Left ventricle myocardium inferior (tissue), 1 donor: Measurements from ENCODE around the gene MALRD1. TPM values are rescaled to one million over a fixed set of nuclear protein-coding genes. Genes with fewer than 3 reads are reported as not detected.
"Not testable (repeated sequence)": the region's sequence is repeated elsewhere in the genome, so short reads cannot be mapped to it uniquely, and the experiment has no call there.

Experiments used
- DNase-seq: peaks from one replicate; pipeline ENCODE4 v3.0.0-alpha.2; 2020
- H3K27ac ChIP-seq: fragments of 200-600 bp; replicated peaks from 2 replicates; pipeline ENCODE4 v1.8.0; 2021
- H3K27me3 ChIP-seq: fragments of 200-600 bp; 2 replicates; pipeline ENCODE4 v1.8.0; 2021; ENCODE audit warnings: low read depth
- H3K36me3 ChIP-seq: fragments of 200-600 bp; 2 replicates; pipeline ENCODE4 v1.8.0; 2021
- H3K4me1 ChIP-seq: fragments of 200-600 bp; 2 replicates; pipeline ENCODE4 v1.8.0; 2021
- H3K4me3 ChIP-seq: fragments of 200-600 bp; 2 replicates; pipeline ENCODE4 v1.8.0; 2021; ENCODE audit warnings: mild to moderate bottlenecking, moderate library complexity
- H3K9me3 ChIP-seq: fragments of 200-600 bp; replicated peaks from 2 replicates; pipeline ENCODE4 v1.8.0; 2021
- intact Hi-C: fragments of 100-400 bp; cut with micrococcal nuclease; formaldehyde crosslinking; loops from one replicate; pipeline ENCODE4 v1.11.0; 2022
- total RNA-seq: library from RNA; stranded (reverse); fragmentation: NEBNext Ultra II Directional; extraction: Animal tissue kit (Norgen Biotek cat#: 25700); gene quantifications from one replicate; pipeline ENCODE4 v1.2.1, GENCODE V29; 2021
- TF ChIP-seq, protein P1 (sequence below): fragments of 200-600 bp; IDR thresholded peaks from 2 replicates; pipeline ENCODE4 v1.8.0; 2021; ENCODE audit warnings: antibody characterized with exemption, mild to moderate bottlenecking, borderline replicate concordance
- donor health status: DM: no; HTN: yes; CAD: no; lungs with severe emphysema.

Gene MALRD1
- total RNA-seq, 1 donor from 2014 or later: 0.47 TPM

DNA sequence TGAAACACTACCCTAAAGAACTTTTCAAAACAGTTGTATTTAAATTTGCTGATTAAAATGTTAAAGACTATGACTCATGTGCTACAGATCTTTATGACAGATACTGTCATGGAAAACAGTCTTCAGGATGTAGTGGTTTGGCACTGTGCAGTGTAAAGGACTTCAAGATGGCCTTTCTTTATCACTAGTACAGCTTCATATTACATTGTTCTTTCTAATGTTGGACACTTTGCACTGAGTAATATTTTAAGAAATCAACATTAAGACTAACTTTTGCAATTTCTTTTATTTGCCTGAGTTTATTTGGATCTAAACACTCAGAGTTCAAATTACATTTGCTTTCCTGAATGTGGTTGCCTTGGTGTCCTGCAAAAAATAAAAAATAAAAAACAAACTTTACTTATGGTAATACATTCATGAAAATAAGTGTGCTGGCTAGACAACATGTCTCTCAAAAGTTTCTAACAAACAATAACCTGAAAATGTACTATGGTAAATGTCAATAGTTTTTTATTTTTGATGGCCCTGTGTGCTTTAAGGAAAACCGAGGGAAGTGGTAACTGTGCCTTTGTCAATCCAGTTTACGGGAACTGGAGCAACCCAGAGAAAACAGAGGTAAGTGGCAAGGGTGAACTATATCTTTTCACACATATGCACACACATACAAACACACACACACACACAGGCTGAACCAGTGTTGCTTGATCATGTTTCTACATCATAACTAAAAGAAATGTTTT is 681.7 kb downstream of the MALRD1 start:
- Histone ChIP-seq H3K36me3 (no peaks in the 10 kb centered on the region), H3K9me3 (peaks cover 8% of the 10 kb centered on the region), H3K4me3 (no peak overlapping the region), H3K27me3 (no peaks in the 10 kb centered on the region), H3K4me1 (no peaks in the 10 kb centered on the region), H3K27ac (no peak overlapping the region)
- intact Hi-C loops: no loop called here
- DNase-seq: no peak
- TF ChIP-seq, protein P1, sequence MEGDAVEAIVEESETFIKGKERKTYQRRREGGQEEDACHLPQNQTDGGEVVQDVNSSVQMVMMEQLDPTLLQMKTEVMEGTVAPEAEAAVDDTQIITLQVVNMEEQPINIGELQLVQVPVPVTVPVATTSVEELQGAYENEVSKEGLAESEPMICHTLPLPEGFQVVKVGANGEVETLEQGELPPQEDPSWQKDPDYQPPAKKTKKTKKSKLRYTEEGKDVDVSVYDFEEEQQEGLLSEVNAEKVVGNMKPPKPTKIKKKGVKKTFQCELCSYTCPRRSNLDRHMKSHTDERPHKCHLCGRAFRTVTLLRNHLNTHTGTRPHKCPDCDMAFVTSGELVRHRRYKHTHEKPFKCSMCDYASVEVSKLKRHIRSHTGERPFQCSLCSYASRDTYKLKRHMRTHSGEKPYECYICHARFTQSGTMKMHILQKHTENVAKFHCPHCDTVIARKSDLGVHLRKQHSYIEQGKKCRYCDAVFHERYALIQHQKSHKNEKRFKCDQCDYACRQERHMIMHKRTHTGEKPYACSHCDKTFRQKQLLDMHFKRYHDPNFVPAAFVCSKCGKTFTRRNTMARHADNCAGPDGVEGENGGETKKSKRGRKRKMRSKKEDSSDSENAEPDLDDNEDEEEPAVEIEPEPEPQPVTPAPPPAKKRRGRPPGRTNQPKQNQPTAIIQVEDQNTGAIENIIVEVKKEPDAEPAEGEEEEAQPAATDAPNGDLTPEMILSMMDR: no peak

DNA sequence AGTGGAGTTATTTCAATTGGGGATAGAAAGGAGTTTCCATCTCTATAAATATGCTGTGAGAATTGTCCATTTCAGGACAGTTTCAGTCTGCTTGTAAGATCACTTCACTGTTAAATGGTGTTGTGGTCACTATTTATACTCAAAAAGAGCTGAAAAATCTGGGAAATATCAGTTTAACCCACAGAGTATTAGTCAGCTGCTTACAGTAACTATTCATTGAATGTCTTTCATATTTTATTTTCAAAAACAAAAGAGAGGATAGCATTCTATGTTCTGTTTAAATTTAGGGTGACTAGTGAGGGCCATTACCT is 682.3 kb downstream of the MALRD1 start:
- TF ChIP-seq, protein P1: no peak
- DNase-seq: no peak
- intact Hi-C loops: no loop called here
- no peaks in the 10 kb centered on the region for H3K27me3 ChIP-seq
- no peaks in the 10 kb centered on the region for H3K36me3 ChIP-seq
- H3K4me1 ChIP-seq: no peaks in the 10 kb centered on the region
- no peak overlapping the region for H3K4me3 ChIP-seq
- peaks cover 3% of the 10 kb centered on the region for H3K9me3 ChIP-seq
- H3K27ac ChIP-seq: no peak overlapping the region

DNA sequence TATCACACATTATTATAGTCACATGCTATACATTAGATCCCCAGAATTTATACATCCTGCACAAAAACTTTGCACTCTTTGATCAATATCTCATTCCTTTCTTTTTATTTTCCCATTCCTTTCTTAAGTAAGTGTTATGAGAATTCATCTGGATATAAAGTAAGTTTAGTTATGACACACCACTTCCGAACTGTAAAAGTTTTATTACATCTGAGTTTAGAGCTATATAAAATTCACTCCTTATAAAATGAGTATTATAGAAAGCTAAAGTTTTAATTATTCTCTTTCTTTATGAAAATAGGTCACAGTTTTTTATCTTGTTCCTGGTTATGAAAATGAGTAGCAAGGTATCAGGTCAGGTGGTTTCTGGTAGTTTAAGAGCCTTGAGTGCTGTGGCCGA is 683.0 kb downstream of the MALRD1 start:
- H3K9me3 ChIP-seq: peaks cover 4% of the 10 kb centered on the region
- intact Hi-C loops: no loop called here
- no peak overlapping the region for H3K27ac ChIP-seq
- TF ChIP-seq, protein P1: no peak
- DNase-seq: no peak
- H3K36me3 ChIP-seq: no peaks in the 10 kb centered on the region
- H3K4me1 ChIP-seq: no peaks in the 10 kb centered on the region
- no peaks in the 10 kb centered on the region for H3K27me3 ChIP-seq
- no peak overlapping the region for H3K4me3 ChIP-seq

DNA sequence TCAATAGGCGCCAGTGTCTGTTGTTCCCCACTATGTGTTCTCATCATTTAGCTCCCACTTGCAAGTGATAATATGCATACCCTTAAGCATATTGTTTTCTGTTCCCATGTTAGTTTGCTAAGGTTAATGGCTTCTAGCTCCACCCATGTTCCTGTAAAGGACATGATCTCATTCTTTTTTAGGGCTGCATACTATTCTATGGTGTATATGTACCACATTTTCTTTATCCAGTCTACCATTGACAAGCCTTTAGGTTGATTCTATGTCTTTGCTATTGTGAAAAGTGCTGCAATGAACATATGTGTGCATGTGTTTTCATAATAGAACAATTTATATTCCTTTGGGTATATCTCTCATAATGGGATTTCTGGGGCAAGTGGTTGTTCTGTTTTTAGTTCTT is 689.8 kb downstream of the MALRD1 start:
- no peaks in the 10 kb centered on the region for H3K27me3 ChIP-seq
- TF ChIP-seq, protein P1: no peak
- no peak overlapping the region for H3K27ac ChIP-seq
- intact Hi-C loops: no loop called here
- peaks cover 17% of the 10 kb centered on the region for H3K9me3 ChIP-seq
- H3K36me3 ChIP-seq: no peaks in the 10 kb centered on the region
- H3K4me3 ChIP-seq: no peak overlapping the region
- H3K4me1 ChIP-seq: no peaks in the 10 kb centered on the region
- DNase-seq: no peak

DNA sequence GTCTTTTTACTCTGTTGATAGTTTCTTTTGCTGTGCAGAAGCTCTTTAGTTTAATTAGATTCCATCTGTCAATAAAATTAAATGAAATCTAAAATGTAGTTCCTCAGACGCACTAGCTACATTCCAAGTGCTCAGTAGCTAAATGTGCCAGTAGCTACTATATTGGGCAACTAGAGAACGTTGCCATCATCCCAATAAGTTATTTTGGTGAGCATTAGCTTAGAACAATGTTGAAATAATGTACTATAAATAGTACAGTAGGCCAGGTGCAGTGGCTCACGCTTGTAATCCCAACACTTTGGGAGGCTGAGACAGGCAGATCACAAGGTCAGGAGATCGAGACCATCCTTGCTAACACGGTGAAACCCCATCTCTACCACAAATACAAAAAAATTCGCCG is 690.6 kb downstream of the MALRD1 start:
- intact Hi-C loops, H3K4me1 ChIP-seq, H3K27me3 ChIP-seq, H3K36me3 ChIP-seq, H3K4me3 ChIP-seq, DNase-seq, H3K27ac ChIP-seq: not testable (repeated sequence)
- H3K9me3 ChIP-seq: peaks cover 17% of the 10 kb centered on the region

DNA sequence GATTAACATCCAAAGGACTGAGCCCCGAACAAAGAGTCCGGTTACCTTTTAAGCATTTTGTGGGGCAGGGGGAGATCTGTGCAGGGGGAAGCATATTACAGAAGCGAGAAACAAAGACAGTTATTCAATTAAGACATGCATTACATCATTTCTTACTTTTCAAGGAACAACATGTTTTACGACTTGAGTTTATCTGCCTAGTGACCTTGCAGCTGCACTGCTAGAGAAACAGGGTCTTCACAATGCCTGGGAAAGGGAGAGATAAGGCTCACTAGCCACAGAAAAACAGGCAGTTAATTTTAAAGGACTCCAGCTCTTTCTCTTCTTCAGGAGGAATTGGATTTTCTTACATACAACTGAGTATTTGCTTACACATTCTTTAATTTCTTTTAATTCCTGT is 693.5 kb downstream of the MALRD1 start:
- DNase-seq, H3K36me3 ChIP-seq, H3K9me3 ChIP-seq, H3K27me3 ChIP-seq, H3K4me1 ChIP-seq, H3K27ac ChIP-seq, intact Hi-C loops, H3K4me3 ChIP-seq: not testable (repeated sequence)

DNA sequence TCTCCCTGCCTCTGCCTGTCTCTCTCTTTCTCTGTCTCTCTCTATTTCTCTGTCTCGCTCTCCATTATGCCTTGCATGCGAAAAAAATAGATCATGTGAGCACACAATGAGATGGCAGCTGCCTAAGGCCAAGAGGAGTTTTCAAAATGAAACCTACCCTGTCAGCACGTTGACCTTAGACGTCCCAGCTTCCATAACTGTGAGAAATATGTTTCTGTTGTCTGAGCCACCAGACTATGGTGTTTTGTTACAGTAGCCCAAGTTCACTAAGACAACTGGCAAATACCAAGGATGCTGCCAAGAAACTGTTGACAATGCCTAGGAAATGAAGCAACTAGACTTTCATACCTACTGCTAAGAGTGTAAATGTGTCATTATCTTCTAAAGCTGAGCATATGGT is 697.1 kb downstream of the MALRD1 start:
- H3K9me3 ChIP-seq: peaks cover 11% of the 10 kb centered on the region
- TF ChIP-seq, protein P1: no peak
- intact Hi-C loops: no loop called here
- H3K27me3 ChIP-seq: no peaks in the 10 kb centered on the region
- H3K27ac ChIP-seq: no peak overlapping the region
- no peaks in the 10 kb centered on the region for H3K36me3 ChIP-seq
- DNase-seq: no peak
- no peaks in the 10 kb centered on the region for H3K4me1 ChIP-seq
- no peak overlapping the region for H3K4me3 ChIP-seq
